Midbrain (tissue), 1 donor: Measurements from ENCODE around the gene INSIG1.

Experiments
- DNase-seq: peaks from one replicate; lab custom pipeline; 2025; lab: John Stamatoyannopoulos, UW

Gene INSIG1

DNA sequence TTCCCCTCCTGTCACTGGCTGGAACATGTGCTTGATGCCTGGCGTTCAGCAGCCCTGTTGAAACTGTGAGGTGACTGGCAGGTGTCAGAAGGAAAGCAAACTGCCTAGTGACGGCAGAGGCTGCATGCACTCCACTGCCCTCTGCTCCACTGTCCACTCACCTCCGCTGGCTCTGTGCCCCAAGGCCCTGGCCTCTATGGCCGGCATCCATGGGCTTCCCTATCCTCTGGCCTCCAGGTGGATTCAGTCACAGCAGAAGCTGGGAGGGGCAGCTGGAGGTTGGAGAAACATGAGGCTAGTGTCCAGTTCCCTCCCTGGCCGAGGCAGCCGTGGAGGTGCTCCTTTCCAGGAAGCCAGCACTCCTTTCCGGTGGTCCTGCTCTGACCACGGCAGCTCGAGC, 31.2 kb upstream of the INSIG1 start:
- no peak for DNase-seq

DNA sequence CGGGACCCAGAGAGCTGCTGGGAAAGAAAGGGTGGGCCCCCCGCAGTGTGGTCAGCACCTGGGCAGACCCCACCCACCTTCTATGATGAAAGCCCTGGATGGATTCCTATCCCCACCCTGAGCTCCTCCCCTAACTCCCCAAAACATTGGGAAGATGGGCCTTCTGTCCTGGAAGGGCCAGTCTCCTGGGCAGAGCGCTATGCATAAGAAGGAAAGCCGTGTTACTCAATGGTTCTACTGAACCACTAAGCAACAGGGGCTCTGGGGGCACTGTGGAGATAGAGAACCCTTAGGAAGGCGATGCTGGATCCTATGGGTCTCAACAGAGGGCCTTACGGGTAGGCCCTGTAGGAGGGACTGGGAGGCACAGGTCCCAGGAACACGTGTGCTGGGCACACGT, 30.7 kb upstream of the INSIG1 start:
- no peak for DNase-seq

DNA sequence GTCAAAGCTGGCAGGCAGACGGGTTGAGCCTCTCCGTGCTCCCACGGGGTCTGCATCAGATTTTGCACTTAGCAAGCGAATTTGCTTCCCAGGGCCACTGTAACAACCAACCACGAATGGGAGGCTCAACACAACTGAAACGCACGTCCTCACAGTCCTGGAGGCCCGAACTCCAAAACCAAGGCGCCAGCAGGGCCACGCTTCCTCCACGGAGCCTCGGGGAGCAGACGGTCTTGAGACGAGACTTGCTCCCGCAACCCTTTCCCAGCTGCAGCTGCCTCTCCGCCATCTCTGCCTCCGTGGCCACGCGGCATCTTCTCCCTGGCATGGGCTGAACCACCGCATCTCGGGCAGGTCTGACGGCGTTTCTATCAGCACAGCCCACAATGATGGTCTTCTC, 30.2 kb upstream of the INSIG1 start:
- no peak for DNase-seq

- DNase-seq, result no peak
Observed at GRCh38 chr7:155268211-155268610, 29.5 kb upstream of the INSIG1 start.

GRCh38 chr7:155268921-155269650, 28.6 kb upstream of the INSIG1 start:
- DNase-seq, result no peak

DNA sequence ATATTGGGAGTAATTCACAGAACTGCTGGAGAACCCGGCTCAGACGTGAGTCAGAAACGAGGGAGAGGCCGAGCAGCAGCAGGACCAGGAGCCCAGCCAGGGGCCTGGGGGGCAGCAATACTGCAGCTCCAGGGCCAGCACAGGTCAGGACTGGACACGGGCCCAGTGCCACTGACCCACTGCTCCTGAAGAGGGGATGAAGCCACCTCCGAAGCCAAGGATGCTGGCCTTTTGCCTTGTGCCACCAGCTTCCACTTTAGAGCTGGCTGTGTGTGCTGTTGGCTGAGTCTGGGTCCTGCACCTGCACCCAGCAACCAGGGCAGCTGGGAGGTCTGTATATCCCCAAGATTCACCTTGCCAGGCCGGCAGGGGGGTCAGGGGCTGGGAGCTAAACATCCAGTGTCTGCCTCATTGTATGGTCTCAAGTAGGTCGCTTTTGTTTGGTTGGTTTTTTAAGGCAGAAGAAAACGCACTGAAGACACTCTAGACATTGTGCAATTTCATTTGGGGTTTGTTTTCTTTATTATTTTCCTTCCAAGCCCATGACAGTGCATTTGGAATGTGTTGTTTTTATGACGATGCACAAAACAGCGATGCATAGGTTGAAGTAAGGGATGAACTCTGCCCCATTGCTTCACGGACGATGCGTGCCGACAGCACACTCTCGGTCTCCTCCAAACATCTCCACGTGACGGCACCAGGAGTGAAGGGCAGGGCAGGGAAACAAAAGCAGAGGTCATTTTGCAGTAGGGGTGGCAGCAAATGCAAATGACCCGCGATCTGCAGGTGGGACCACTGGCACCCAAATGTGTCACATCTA, 27.7 kb upstream of the INSIG1 start:
- DNase-seq, result no peak

DNA sequence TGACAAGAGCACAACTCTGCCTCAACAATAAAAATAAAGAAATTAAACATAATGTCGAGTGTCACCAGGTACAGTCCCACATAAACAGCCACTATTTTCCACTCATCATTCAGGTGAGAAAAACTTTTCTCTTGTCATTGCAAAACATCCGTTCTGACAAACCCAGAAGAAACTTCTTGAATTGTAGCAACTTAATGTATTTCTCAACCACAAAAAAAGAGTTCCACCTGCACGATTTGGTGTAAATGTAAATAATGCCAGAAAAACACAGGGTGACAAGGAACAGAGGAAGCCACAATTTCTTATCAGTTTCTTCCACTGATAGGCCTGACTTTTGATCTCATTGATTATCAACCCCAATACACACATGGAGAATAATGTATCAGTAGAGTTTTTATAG, 26.8 kb upstream of the INSIG1 start:
- no peak for DNase-seq

GRCh38 chr7:155274633-155275355, 22.9 kb upstream of the INSIG1 start:
- DNase-seq, result no peak

DNA sequence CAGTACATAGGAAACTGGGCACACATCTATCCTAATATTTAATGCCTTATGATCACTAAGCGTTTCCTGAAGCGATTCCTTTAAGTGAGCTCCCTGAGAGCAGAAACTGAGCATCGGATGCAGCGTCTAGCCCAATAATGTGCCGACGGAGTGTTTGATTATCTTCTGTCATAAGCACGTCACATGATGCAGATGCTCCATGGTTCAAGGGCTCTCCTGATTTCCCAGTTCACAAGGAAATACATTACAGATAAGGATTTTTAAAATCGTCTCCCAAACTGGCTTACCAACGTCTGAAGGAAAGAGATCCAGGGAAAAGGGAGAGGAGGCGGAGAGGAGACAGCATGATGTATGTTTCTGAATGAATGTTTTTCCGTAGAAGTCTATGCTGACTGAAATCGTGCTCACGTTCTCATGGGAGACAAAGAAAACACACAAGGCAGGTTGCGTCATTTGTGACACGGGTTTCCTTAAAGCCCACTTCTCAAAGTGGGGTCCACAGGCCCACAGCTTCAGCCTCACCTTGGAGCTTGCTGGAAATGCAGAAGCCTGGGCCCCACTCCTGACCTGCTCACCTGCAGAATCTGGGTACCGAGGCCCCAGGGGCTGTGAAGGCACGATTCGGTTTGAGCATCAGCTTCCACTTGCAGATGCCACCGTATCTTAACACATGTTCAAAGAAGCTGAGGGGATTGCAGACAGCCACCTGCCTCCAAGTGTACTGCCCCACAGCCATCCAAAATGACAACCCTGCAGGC, 21.5 kb upstream of the INSIG1 start:
- DNase-seq, result no peak

GRCh38 chr7:155276800-155277375, 20.8 kb upstream of the INSIG1 start:
- DNase-seq, result no peak

DNA sequence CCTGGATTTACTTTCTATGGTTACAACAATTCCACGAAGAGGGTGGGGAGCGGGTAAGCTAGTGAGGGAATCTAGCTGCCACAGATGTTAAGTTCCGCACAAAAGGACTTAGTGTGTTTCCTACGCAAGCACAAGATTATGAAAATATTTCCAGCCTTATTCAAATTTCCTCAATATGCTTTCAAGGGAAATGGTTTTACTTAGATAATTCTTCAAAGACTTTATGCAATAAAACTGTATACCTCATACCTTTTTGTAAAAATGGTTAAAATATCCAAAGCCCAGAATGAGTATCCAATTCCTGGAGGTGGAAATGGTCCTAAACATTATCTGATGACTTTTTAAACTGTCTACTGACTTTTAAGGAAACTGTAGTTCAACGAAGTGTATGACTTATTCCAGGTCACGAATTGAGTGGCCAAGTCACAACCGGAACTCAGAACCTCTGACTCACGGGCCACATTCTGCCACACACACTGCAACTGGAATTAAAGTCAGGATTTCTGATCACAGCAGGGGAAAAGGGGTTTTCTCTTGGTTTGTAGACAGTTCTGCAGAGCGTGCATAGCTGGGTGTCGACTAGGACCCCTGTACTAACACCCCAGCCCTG, 20.2 kb upstream of the INSIG1 start:
- no peak for DNase-seq

DNA sequence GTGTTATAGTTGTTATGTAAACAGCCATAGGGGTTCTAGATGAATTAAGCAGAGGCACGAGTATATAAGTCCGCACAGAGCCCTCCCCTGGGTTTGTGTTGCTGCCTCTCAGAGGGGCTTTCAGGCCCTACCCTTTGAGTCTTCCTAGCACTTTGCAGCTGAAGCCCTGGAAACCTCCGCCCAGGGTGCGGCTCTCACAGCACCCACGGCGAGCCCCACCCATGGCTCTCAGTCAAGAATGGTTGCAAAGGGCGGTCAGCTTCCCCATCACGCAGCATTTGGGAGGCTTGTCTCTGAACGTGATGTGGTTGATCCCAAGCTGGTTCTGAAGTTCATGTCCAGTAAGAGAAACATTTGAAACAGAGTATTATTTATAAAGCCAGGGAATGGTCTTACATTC, 18.8 kb upstream of the INSIG1 start:
- no peak for DNase-seq

DNA sequence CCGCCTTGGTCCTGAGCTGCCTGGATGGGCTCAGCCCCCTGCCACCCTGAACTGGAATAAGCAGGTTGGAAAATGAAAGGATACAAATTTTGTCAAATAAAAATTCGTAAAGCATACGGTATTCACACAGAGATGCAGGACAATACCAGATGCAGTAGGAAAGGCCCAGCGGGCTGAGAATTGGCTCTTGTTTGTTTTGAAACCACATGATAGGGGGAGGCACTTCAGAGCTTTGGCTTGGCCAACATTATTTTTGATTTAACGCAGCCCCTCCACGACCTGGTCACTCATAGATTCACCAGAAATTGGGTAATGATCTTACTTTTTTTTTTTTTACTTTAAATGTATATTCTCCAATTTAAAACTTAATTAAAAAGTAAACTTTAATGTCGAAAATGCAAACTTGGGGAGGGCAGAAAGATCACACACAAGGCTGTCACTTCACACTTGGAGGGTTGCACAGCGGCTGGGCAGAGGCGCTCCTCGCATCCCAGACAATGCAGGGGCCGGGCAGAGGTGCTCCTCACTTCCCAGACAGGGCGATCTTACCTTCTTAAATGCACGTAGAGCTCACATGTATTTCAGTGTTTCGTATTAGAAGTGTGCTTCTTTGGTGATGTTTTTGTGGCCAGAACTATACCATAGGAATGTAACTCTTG, 17.8 kb upstream of the INSIG1 start:
- no peak for DNase-seq

DNA sequence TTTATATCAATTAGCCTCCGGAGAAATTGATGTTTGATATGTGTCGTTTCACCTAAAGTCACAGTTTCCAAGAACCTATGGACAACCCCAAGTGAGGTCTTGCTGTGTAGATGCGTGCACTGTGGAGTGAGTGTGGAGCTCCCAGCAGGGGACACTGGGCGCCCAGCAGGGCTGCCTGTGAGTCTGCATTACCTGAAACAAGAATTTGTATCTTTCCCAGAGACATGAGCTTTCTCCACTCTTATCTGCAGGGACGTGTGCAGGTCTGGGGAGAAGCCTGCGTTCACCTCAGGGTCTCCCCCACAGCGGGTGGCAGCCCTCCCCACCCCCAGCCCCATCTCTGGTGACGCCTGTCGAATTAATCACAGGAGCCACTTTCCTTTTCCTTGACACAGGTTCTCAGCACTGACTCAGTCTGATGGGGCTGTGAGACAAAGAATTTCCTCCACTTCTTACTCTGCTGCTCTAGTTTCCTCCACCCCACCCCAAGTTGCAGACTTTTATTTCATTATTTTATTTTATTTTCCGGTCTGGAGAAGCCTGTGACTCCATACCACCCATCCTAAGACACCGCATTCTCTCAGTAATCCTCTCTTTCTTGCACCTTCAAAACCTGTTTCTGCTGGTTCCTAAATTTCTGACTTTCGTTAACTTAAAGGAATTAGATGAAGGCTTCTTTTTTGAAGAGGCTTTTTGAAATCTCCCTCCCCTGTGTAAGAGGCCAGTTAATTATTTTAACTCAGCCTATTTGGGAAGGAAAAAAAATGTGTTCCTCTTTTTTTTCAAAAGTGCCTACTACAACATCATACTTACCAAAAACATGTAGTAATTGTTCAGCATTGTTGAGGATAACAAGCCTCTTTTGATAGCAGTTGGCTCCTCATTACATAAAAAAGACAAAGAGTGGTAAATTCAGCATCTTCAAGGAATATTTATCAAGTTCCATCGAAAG, 17.0 kb upstream of the INSIG1 start:
- DNase-seq, result no peak

GRCh38 chr7:155281398-155281969, 16.2 kb upstream of the INSIG1 start:
- DNase-seq, result no peak

DNA sequence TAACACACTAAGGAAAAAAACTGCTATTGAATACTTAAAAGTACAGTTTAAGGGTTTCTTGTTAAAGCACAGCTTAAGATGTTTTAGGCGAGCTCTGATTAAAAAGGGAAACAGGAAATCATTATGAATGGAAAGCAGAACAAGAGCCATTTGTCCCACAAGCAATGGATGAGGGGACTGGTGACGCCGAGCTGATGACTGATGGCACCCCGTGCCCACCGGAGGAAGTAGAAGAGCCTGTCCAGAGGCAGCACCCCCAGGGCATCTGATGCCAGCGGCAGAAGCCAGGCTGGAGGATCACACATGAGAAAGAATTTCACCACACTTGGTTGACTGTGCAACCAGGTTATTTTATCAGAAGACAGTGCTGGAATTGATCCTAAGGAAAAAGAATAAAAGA, 15.0 kb upstream of the INSIG1 start:
- DNase-seq, result no peak

DNA sequence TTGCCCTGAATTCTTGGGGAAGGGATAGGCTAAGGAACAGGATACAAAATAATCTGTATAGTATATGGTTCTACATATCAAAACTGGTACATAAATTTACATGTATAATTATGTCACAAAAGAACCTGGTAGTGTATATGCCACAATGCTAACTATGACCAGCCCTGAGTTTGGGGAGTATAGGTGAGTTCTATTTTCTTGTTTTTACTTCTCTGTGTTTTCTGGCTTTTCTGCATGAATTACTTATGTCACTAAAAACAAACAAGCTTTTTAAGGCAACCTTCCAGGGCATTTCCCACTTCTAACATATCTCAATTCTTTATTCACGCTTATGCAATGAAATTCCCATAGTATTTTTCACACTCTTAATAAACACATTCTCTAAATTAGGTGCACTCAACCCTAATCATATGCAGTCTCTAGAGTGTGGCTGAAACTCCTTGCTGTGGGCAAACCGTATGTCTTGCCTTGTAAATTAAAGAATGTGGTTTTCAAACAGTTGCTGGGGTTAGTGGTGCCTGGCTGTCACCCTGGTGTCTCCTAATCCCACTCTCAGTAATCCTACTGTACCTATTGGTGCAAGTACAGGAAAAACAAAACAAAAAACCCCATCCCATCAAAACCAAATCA, 14.0 kb upstream of the INSIG1 start:
- DNase-seq, result no peak

DNA sequence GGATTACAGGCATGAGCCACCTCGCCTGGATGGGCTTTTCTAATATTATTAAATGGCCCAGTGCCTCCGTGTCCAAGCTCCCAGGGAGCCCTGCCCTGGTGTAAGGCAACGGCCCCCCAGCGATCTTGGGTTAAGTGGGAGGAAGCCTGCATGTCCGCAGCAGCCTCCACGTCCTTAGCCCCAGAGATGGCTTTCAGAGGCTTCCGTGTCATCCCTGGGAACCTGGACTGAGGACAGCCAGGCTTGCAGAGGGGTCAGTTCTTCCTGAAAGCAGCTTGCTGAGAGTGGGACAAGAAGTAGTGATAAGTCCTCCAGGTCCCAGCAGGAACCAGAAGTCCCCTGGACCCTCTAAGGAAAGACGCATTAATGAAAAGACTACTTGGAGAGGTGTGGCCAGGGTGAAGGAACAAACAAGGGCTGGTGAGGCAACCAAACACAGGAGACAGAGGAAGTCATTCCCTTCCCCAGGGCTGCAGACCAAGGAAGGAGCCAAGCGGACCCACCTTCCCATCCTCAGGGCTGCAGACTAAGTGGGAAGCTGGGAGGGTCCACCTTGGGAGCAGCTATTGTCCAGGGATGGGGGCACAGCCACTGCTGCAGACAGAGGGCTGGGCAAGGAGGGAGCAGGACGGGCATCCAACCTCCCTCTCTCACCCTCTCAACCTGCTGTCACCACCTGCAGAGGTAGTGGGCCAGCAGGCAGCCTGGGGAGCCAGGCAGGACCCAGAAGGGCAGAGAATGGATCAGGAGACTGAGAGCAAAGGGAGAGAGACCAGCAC, 13.0 kb upstream of the INSIG1 start:
- no peak for DNase-seq
